H1 (cell line): ENCODE measurements around the gene UBASH3B. TPM values are rescaled to one million over a fixed set of nuclear protein-coding genes. Genes with fewer than 3 reads are reported as not detected.

Experiments used
- CTCF ChIA-PET: fragments of 300-600 bp; sonication (Branson Sonifier 250); formaldehyde crosslinking; loops from one replicate; lab custom pipeline; 2021; ENCODE audit not compliant: partially characterized antibody; lab: Charles Lee
- POLR2A ChIA-PET: fragments of 300-600 bp; sonication (Branson Sonifier 250); formaldehyde crosslinking; loops from one replicate; lab custom pipeline; 2021; ENCODE audit warnings: inconsistent platforms; ENCODE audit not compliant: partially characterized antibody; lab: Charles Lee
- DNase-seq, 2 experiments: peaks; one replicate each; pipeline versions ENCODE4 v3.0.0 to v3.0.0-alpha.2; 2010 to 2022; ENCODE audit warnings: low spot score in 2 of 2, low read depth in 1 of 2, mixed read lengths in 1 of 2
- FAIRE-seq: peaks from 2 replicates; lab custom pipeline; 2011; peaks lifted over from hg19 to GRCh38; lab: Jason Lieb, UNC
- H2AFZ ChIP-seq: 2 replicates; pipeline ENCODE4 v1.8.1; 2012; ENCODE audit warnings: low read length, inconsistent platforms
- H2AK5ac ChIP-seq: 2 replicates; pipeline ENCODE4 v1.6.1; 2013; ENCODE audit warnings: low read depth, low read length
- H2BK120ac ChIP-seq: replicated peaks from 2 replicates; pipeline ENCODE3; 2013; ENCODE audit warnings: low read depth, low read length, inconsistent platforms
- H2BK12ac ChIP-seq: 2 replicates; pipeline ENCODE4 v1.6.1; 2013; ENCODE audit warnings: low read depth, low read length
- H2BK15ac ChIP-seq: 2 replicates; pipeline ENCODE4 v1.6.1; 2013; ENCODE audit warnings: low read length
- H2BK20ac ChIP-seq: 2 replicates; pipeline ENCODE4 v1.6.1; 2013; ENCODE audit warnings: low read length
- H2BK5ac ChIP-seq: 2 replicates; pipeline ENCODE4 v1.6.1; 2013; ENCODE audit warnings: low read depth, low read length
- H3K14ac ChIP-seq: 2 replicates; pipeline ENCODE4 v1.6.1; 2013; ENCODE audit warnings: inconsistent platforms; ENCODE audit not compliant: insufficient read length
- H3K18ac ChIP-seq: 2 replicates; pipeline ENCODE4 v1.6.1; 2013; ENCODE audit warnings: low read length; ENCODE audit errors: extremely low read depth
- H3K23ac ChIP-seq: 2 replicates; pipeline ENCODE4 v1.6.1; 2013; ENCODE audit warnings: inconsistent platforms; ENCODE audit not compliant: insufficient read length
- H3K23me2 ChIP-seq: 2 replicates; pipeline ENCODE4 v1.6.1; 2013; ENCODE audit warnings: low read depth, low read length
- H3K27ac ChIP-seq: 2 replicates; pipeline ENCODE4 v1.6.1; 2011; ENCODE audit warnings: low read depth, low read length, inconsistent platforms
- H3K27me3 ChIP-seq, 4 experiments: replicated peaks in 1 of 4; 1 replicate in 1 of 4; 2 replicates in 3 of 4; pipeline versions ENCODE4 v1.6.1 to v1.8.1; 2011 to 2013; ENCODE audit warnings: low read length in 3 of 4, mild to moderate bottlenecking in 3 of 4, inconsistent platforms in 2 of 4, mixed read lengths in 2 of 4, moderate library complexity in 1 of 4; ENCODE audit not compliant: control insufficient read depth in 3 of 4, insufficient read depth in 3 of 4; ENCODE audit errors: extremely low read depth in 1 of 4
- H3K36me3 ChIP-seq, 4 experiments: 2 replicates each; pipeline versions ENCODE4 v1.6.1 to v1.8.1; 2011 to 2013; ENCODE audit warnings: mild to moderate bottlenecking in 4 of 4, low read length in 3 of 4, moderate library complexity in 2 of 4, control low read depth in 1 of 4, inconsistent platforms in 1 of 4; ENCODE audit not compliant: insufficient read depth in 4 of 4, control insufficient read depth in 2 of 4
- H3K4ac ChIP-seq: replicated peaks from 2 replicates; pipeline ENCODE3; 2013; ENCODE audit warnings: low read length, low read depth, mixed read lengths, inconsistent platforms; ENCODE audit not compliant: insufficient read length
- H3K4me1 ChIP-seq, 4 experiments: replicated peaks in 1 of 4; 1 replicate in 1 of 4; 2 replicates in 3 of 4; pipeline versions ENCODE4 v1.6.1 to v1.8.1; 2011 to 2013; ENCODE audit warnings: low read length in 3 of 4, inconsistent platforms in 2 of 4, mixed read lengths in 1 of 4; ENCODE audit not compliant: insufficient read depth in 4 of 4, control insufficient read depth in 3 of 4
- H3K4me2 ChIP-seq, 2 experiments: 2 replicates each; pipeline versions ENCODE4 v1.6.1 to v1.8.1; 2011 to 2013; ENCODE audit warnings: low read depth in 2 of 2, low read length in 2 of 2, control low read depth in 1 of 2, inconsistent platforms in 1 of 2, mild to moderate bottlenecking in 1 of 2; ENCODE audit not compliant: insufficient read depth in 1 of 2
- H3K4me3 ChIP-seq, 4 experiments: fragments of 200-600, 300-600 bp in 1 of 4; sonication (generic), shearing (Covaris generic), sonication (Bioruptor Twin) in 1 of 4; 2 replicates each; pipeline versions ENCODE4 v1.5.1 to v1.8.1; 2011 to 2016; ENCODE audit warnings: low read length in 4 of 4, low read depth in 3 of 4, control low read depth in 2 of 4, inconsistent platforms in 2 of 4, mild to moderate bottlenecking in 2 of 4, mixed read lengths in 1 of 4, moderate library complexity in 1 of 4; ENCODE audit not compliant: insufficient read depth in 2 of 4; ENCODE audit errors: extremely low read depth in 1 of 4
- H3K56ac ChIP-seq: replicated peaks from 2 replicates; pipeline ENCODE3; 2013; ENCODE audit warnings: low read depth, mild to moderate bottlenecking, mixed read lengths, low read length, inconsistent platforms; ENCODE audit not compliant: insufficient read length
- H3K79me1 ChIP-seq: 2 replicates; pipeline ENCODE4 v1.6.1; 2013; ENCODE audit warnings: low read depth, low read length, control low read depth
- H3K79me2 ChIP-seq, 2 experiments: 2 replicates each; pipeline versions ENCODE4 v1.6.1 to v1.8.1; 2012 to 2013; ENCODE audit warnings: low read length in 2 of 2, mild to moderate bottlenecking in 2 of 2, inconsistent platforms in 1 of 2; ENCODE audit not compliant: insufficient read depth in 2 of 2, control insufficient read depth in 1 of 2
- H3K9ac ChIP-seq, 4 experiments: replicated peaks in 1 of 4; 1 replicate in 1 of 4; 2 replicates in 3 of 4; pipeline versions ENCODE4 v1.6.1 to v1.8.1; 2011 to 2013; ENCODE audit warnings: low read depth in 3 of 4, low read length in 3 of 4, control low read depth in 2 of 4, mild to moderate bottlenecking in 2 of 4, moderate library complexity in 2 of 4, inconsistent platforms in 1 of 4; ENCODE audit errors: extremely low read depth in 1 of 4
- H3K9me3 ChIP-seq, 2 experiments: 2 replicates each; pipeline versions ENCODE4 v1.6.1 to v1.8.1; 2012 to 2013; ENCODE audit warnings: mild to moderate bottlenecking in 2 of 2, moderate library complexity in 2 of 2, control low read depth in 1 of 2, inconsistent platforms in 1 of 2, low read depth in 1 of 2, low read length in 1 of 2, mixed read lengths in 1 of 2; ENCODE audit not compliant: insufficient read depth in 2 of 2
- H4K20me1 ChIP-seq, 2 experiments: replicated peaks in 1 of 2; 2 replicates each; pipeline versions ENCODE3 to v1.8.1; 2011 to 2013; ENCODE audit warnings: inconsistent platforms in 2 of 2, low read length in 2 of 2, mild to moderate bottlenecking in 1 of 2; ENCODE audit not compliant: insufficient read depth in 2 of 2, control insufficient read depth in 1 of 2
- H4K5ac ChIP-seq: 2 replicates; pipeline ENCODE4 v1.6.1; 2013; ENCODE audit warnings: low read length, low read depth, mixed read lengths, inconsistent platforms; ENCODE audit not compliant: insufficient read length
- H4K8ac ChIP-seq: 2 replicates; pipeline ENCODE4 v1.8.0; 2013; ENCODE audit warnings: mild to moderate bottlenecking, moderate library complexity, low read length, inconsistent platforms; ENCODE audit not compliant: insufficient read depth; ENCODE audit errors: extremely low read depth
- H4K91ac ChIP-seq: replicated peaks from 2 replicates; pipeline ENCODE3; 2013; ENCODE audit warnings: low read length, mixed read lengths, inconsistent platforms; ENCODE audit not compliant: insufficient read length
- CHD1 ChIP-seq: IDR thresholded peaks from 2 replicates; pipeline ENCODE4 v1.6.1; 2012; ENCODE audit warnings: low read depth, low read length, improper control_type of control experiment
- KDM1A ChIP-seq: fragments of 200-600, 300-600 bp; sonication (generic); IDR thresholded peaks from 2 replicates; pipeline ENCODE4 v1.7.1; 2016; ENCODE audit warnings: mild to moderate bottlenecking, low read length, borderline replicate concordance
- WGBS, 2 experiments: shearing (Covaris generic) in 1 of 2; methylation state at CpG; one replicate each; pipeline versions ENCODE4 v1.1.6 to v1.1.7; 2013 to 2015; ENCODE audit warnings: low lambda C conversion rate in 2 of 2, mixed read lengths in 2 of 2, inconsistent platforms in 1 of 2, low coverage in 1 of 2, missing lambda C conversion rate in 1 of 2; ENCODE audit not compliant: insufficient replicate concordance in 2 of 2, insufficient coverage in 1 of 2, insufficient read length in 1 of 2; ENCODE audit errors: extremely low coverage in 1 of 2, missing lambda C conversion rate in 1 of 2; 5-methylcytosine and 5-hydroxymethylcytosine counted together
- polyA plus RNA-seq, 7 experiments: library from polyadenylated mRNA; depleted of rRNA in 3 of 7; stranded (reverse) in 5 of 7; unstranded in 2 of 7; fragments of >200 nt in 5 of 7; fragments of 200-250 nt in 2 of 7; gene quantifications; 1 replicate in 5 of 7; 2 replicates in 1 of 7; 4 replicates in 1 of 7; pipeline versions ENCODE4 v1.2.1 to v1.2.3, GENCODE V29; 2011 to 2013; ENCODE audit warnings: missing spikeins in 2 of 7, mixed read lengths in 2 of 7
- total RNA-seq: library from RNA; stranded (reverse); fragmentation: NEBNext Ultra II Directional; extraction: Animal tissue kit (Norgen Biotek cat#: 25700); gene quantifications from 2 replicates; pipeline ENCODE4 v1.2.1, GENCODE V29; 2021

UBASH3B gene
- total and polyA plus RNA-seq, 2 of the 8 experiments (the other 6 are each of a cell fraction or from before 2014, with no cell fraction given) = 7.5 to 9.5 TPM

GRCh38 chr11:122743097-122743741 lies 87.7 kb downstream of the UBASH3B start:
- Histone ChIP-seq H3K9ac (no peak overlapping the region), H3K9me3 (no peaks in the 10 kb centered on the region), H2BK20ac (no peak overlapping the region), H3K4ac (no peak overlapping the region), H3K56ac (no peak overlapping the region), H3K36me3 (no peaks in the 10 kb centered on the region), H3K79me2 (no peaks in the 10 kb centered on the region; a peak in 1 of 4 replicates), H3K79me1 (no peaks in the 10 kb centered on the region), H3K27ac (no peak overlapping the region), H4K5ac (no peak overlapping the region), H2BK15ac (no peak overlapping the region), H2BK120ac (no peak overlapping the region), H2BK12ac (no peak overlapping the region), H3K4me1 (peaks cover 0 to 2% (median 0%) of the 10 kb centered on the region in 4 experiments; a peak in 1 of 7 replicates), H4K91ac (no peak overlapping the region), H3K23me2 (no peaks in the 10 kb centered on the region), H3K23ac (no peak overlapping the region), H2AK5ac (no peak overlapping the region), H3K14ac (no peak overlapping the region), H2BK5ac (no peak overlapping the region), H3K4me2 (no peak overlapping the region), H3K4me3 (no peak overlapping the region), H4K8ac (no peak overlapping the region), H2AFZ (no peak overlapping the region), H3K18ac (no peak overlapping the region), H4K20me1 (peaks cover 0 to 5% of the 10 kb centered on the region in 2 experiments), H3K27me3 (peaks cover 0 to 6% (median 0%) of the 10 kb centered on the region in 4 experiments; a peak in 1 of 7 replicates)
- TF ChIP-seq KDM1A (peak; percentile 68; the same call in 1 of the 2 replicates), CHD1 (no peak)
- ChIA-PET CTCF (interaction anchor here (0.9 to 7.2 kb wide), 3 partner anchors 12 to 26 kb away, joined by 3 to 40 read pairs (median 4); no protein-coding TSS in a partner anchor), POLR2A (no interaction called here)
- DNase-seq = no peak
- no peak for FAIRE-seq
- 87% methylated on average over 6 of the region's 6 CpGs; no CpG with 5 or more reads in 1 of the 2 experiments for WGBS, 2 experiments
